Measurements from ENCODE around the gene PKNOX1. TPM values are rescaled to one million over a fixed set of nuclear protein-coding genes. Genes with fewer than 3 reads are reported as not detected.

The PKNOX1 gene
- total and polyA plus RNA-seq, 9 of the 15 experiments (the other 6 are each of a cell fraction or from before 2014, with no cell fraction given): 8.8 to 25.9 (median 13.2) TPM

- 0 out of 2 replicates have a peak, but pooled peaks have one; percentile 27 for TF ChIP-seq ZNF384 (IDR thresholded peaks at IDR 0.05; ENCODE audit: low read depth, low read length)
These were observed 18.8 kb downstream of the PKNOX1 start (continued) for GRCh38 chr21:42993051-42993712.

DNA sequence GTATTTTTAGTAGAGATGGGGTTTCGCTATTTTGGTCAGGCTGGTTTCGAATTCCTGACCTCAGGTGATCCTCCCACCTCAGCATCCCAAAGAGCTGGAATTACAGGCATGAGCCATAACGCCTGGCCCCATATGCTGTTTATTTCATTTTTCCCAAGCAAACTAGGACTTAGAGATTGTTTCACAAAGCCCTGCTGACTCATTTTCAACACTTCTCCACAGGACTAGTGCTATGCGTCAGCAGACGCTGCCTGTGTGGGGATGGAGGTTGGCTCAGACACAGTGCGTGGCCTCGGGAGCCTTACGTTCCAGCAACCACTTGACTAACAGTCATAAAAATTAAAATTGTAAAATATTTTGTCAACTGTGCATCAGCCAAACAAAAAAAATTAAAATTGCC, 22.7 kb downstream of the PKNOX1 start:
- no TSS peak for BruUV-seq (replicated peaks)
- TF ChIP-seq CEBPB (tag; IDR thresholded peaks at IDR 0.05) (no peak), YBX1 (IDR thresholded peaks at IDR 0.05) (no peak), ZSCAN32 (CRISPR knock-in tag; IDR thresholded peaks at IDR 0.05) (no peak), MTA1 (IDR thresholded peaks at IDR 0.05; ENCODE audit: borderline replicate concordance) (no peak), PHTF2 (CRISPR knock-in tag; IDR thresholded peaks at IDR 0.05) (no peak), CHD2 (IDR thresholded peaks at IDR 0.05; ENCODE audit: low read depth, low read length) (no peak), ZNF395 (CRISPR knock-in tag; IDR thresholded peaks at IDR 0.05) (no peak), ZKSCAN3 (CRISPR knock-in tag; IDR thresholded peaks at IDR 0.05) (no peak)
- TF ChIP-seq, protein P1, sequence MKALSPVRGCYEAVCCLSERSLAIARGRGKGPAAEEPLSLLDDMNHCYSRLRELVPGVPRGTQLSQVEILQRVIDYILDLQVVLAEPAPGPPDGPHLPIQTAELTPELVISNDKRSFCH (CRISPR knock-in tag; IDR thresholded peaks at IDR 0.05): no peak
- TF ChIP-seq, protein P1 (tag; IDR thresholded peaks at IDR 0.05): no peak
- TF ChIP-seq, protein P2, sequence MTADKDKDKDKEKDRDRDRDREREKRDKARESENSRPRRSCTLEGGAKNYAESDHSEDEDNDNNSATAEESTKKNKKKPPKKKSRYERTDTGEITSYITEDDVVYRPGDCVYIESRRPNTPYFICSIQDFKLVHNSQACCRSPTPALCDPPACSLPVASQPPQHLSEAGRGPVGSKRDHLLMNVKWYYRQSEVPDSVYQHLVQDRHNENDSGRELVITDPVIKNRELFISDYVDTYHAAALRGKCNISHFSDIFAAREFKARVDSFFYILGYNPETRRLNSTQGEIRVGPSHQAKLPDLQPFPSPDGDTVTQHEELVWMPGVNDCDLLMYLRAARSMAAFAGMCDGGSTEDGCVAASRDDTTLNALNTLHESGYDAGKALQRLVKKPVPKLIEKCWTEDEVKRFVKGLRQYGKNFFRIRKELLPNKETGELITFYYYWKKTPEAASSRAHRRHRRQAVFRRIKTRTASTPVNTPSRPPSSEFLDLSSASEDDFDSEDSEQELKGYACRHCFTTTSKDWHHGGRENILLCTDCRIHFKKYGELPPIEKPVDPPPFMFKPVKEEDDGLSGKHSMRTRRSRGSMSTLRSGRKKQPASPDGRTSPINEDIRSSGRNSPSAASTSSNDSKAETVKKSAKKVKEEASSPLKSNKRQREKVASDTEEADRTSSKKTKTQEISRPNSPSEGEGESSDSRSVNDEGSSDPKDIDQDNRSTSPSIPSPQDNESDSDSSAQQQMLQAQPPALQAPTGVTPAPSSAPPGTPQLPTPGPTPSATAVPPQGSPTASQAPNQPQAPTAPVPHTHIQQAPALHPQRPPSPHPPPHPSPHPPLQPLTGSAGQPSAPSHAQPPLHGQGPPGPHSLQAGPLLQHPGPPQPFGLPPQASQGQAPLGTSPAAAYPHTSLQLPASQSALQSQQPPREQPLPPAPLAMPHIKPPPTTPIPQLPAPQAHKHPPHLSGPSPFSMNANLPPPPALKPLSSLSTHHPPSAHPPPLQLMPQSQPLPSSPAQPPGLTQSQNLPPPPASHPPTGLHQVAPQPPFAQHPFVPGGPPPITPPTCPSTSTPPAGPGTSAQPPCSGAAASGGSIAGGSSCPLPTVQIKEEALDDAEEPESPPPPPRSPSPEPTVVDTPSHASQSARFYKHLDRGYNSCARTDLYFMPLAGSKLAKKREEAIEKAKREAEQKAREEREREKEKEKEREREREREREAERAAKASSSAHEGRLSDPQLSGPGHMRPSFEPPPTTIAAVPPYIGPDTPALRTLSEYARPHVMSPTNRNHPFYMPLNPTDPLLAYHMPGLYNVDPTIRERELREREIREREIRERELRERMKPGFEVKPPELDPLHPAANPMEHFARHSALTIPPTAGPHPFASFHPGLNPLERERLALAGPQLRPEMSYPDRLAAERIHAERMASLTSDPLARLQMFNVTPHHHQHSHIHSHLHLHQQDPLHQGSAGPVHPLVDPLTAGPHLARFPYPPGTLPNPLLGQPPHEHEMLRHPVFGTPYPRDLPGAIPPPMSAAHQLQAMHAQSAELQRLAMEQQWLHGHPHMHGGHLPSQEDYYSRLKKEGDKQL (CRISPR knock-in tag; IDR thresholded peaks at IDR 0.05; ENCODE audit: borderline replicate concordance): no peak
- ATAC-seq (no peak), FAIRE-seq (no peak), DNase-seq (ENCODE audit: extremely low read depth in 1 of 4, low spot score in 3 of 4) (no peak)
- H2AFZ ChIP-seq (ENCODE audit: low read depth, low read length): no peak overlapping the region
- no peak overlapping the region for H3K4me2 ChIP-seq (ENCODE audit: insufficient read depth, low read length)
- intact Hi-C loops (cut with micrococcal nuclease): no loop called here
- no peaks in the 10 kb centered on the region for H3K27me3 ChIP-seq (ENCODE audit: control insufficient read depth in 2 of 2, insufficient read depth in 2 of 2, low read length in 2 of 2)
- H3K4me3 ChIP-seq: no peak overlapping the region
- peaks cover 3% of the 10 kb centered on the region for H4K20me1 ChIP-seq (replicated peaks; ENCODE audit: control insufficient read depth, insufficient read depth, low read length)
- in situ Hi-C loops (cut with MboI): no loop called here
- no peak overlapping the region for H3K27ac ChIP-seq (ENCODE audit: extremely low read depth, low read depth, low read length)
- no peak overlapping the region for H3K9ac ChIP-seq (ENCODE audit: insufficient read depth in 1 of 2, low read depth in 2 of 2, low read length in 2 of 2)
- peaks cover 10 to 11% of the 10 kb centered on the region in 2 experiments; a peak in 4 of 5 replicates for H3K4me1 ChIP-seq (replicated peaks in 1 of 2; ENCODE audit: control insufficient read depth in 2 of 2, insufficient read depth in 2 of 2, low read length in 2 of 2)
- H3K79me2 ChIP-seq (ENCODE audit: control insufficient read depth, insufficient read depth, low read length): no peaks in the 10 kb centered on the region
- H3K36me3 ChIP-seq (ENCODE audit: control insufficient read depth, insufficient read depth, low read length): peaks cover 11% of the 10 kb centered on the region; the same call in 2 of the 3 replicates
- POLR2A ChIA-PET: interaction anchor here (1.5 to 11.8 kb wide), 3 partner anchors 16 to 75 kb away, joined by 4 to 105 read pairs (median 4); partner anchors contain the start of gene PKNOX1
- H3K9me1 ChIP-seq (ENCODE audit: control insufficient read depth, insufficient read depth, low read length): no peaks in the 10 kb centered on the region
- 85% methylated on average over 8 of the region's 8 CpGs for WGBS (ENCODE audit: insufficient coverage, low coverage, missing lambda C conversion rate)
- CTCF ChIA-PET (ENCODE audit: low intra/inter-chr PET ratio): no interaction called here
- peaks cover 13% of the 10 kb centered on the region for H3K9me3 ChIP-seq (replicated peaks; ENCODE audit: control insufficient read depth, insufficient read depth, low read depth, low read length)

Measured in K562 (cell line).